C4-2B (cell line): ENCODE data around the gene BRIX1.

Experiments used
- H3K27ac ChIP-seq: fragments of 450-650 bp; 2 replicates; pipeline ENCODE4 v1.5.1; 2017
- CTCF ChIP-seq: fragments of 450-650 bp; conservative IDR thresholded peaks from 2 replicates; pipeline ENCODE4 v1.5.1; 2017; ENCODE audit warnings: mild to moderate bottlenecking
- ZFX ChIP-seq: fragments of 450-650 bp; IDR thresholded peaks from 2 replicates; pipeline ENCODE4 v1.6.1; 2017

The BRIX1 gene

GRCh38 chr5:34881246-34881645 is 34.3 kb upstream of the BRIX1 start:
- TF ChIP-seq ZFX, result no peak
- no peak for TF ChIP-seq CTCF
- H3K27ac ChIP-seq, result no peak overlapping the region

GRCh38 chr5:34886392-34887119 is 29.0 kb upstream of the BRIX1 start:
- TF ChIP-seq CTCF (no peak), ZFX (no peak)
- H3K27ac ChIP-seq, result no peak overlapping the region

GRCh38 chr5:34889394-34889793 is 26.1 kb upstream of the BRIX1 start:
- no peak overlapping the region for H3K27ac ChIP-seq
- TF ChIP-seq CTCF (no peak), ZFX (no peak)

- H3K27ac ChIP-seq, result no peak overlapping the region
- no peak for TF ChIP-seq ZFX
- TF ChIP-seq CTCF, result no peak
These were observed 23.5 kb upstream of the BRIX1 start for GRCh38 chr5:34891981-34892380.

- TF ChIP-seq ZFX (no peak), CTCF (no peak)
- no peak overlapping the region for H3K27ac ChIP-seq
These were observed 23.1 kb upstream of the BRIX1 start for GRCh38 chr5:34892414-34892813.

- H3K27ac ChIP-seq, result no peak overlapping the region
- no peak for TF ChIP-seq CTCF
- no peak for TF ChIP-seq ZFX
These were observed 20.8 kb upstream of the BRIX1 start for GRCh38 chr5:34894716-34895115.

GRCh38 chr5:34895641-34896419 is 19.7 kb upstream of the BRIX1 start:
- no peak overlapping the region for H3K27ac ChIP-seq
- TF ChIP-seq CTCF (no peak), ZFX (no peak)
